ENCODE results near the gene ADRA2B. TPM values are rescaled to one million over a fixed set of nuclear protein-coding genes. Genes with fewer than 3 reads are reported as not detected.

The ADRA2B gene
- total RNA-seq, 1 experiment from 2014 or later = not detected

GRCh38 chr2:96090196-96090926 lies 26.0 kb downstream of the ADRA2B start:
- Mint-ChIP-seq H3K4me1 (ENCODE audit: insufficient read depth, unreplicated experiment) (peaks cover 9% of the 10 kb centered on the region), H3K27me3 (ENCODE audit: insufficient read depth, unreplicated experiment) (peaks cover 1% of the 10 kb centered on the region), H3K9me3 (ENCODE audit: unreplicated experiment) (no peaks in the 10 kb centered on the region), H3K27ac (ENCODE audit: low read depth, unreplicated experiment) (no peak overlapping the region), H3K36me3 (ENCODE audit: insufficient read depth, unreplicated experiment) (no peaks in the 10 kb centered on the region), H3K4me3 (ENCODE audit: unreplicated experiment) (no peak overlapping the region)
- POLR2A ChIA-PET = no interaction called here
- CTCF ChIA-PET = interaction anchor here (0.6 kb wide), 1 partner anchor 21 kb away, joined by 3 read pairs; no protein-coding TSS in a partner anchor
- no peak for TF ChIP-seq CTCF (IDR thresholded peaks at IDR 0.05; ENCODE audit: unreplicated experiment)
- BruUV-seq (replicated peaks) = no TSS peak
- intact Hi-C loops (cut with micrococcal nuclease) = no loop called here
- DNase-seq (ENCODE audit: unreplicated experiment) = peak; percentile 27

- no peak overlapping the region for H3K4me3 Mint-ChIP-seq (ENCODE audit: unreplicated experiment)
- DNase-seq (ENCODE audit: unreplicated experiment) = no peak
- intact Hi-C loops (cut with micrococcal nuclease) = no loop called here
- POLR2A ChIA-PET = no interaction called here
- H3K9me3 Mint-ChIP-seq (ENCODE audit: unreplicated experiment) = no peaks in the 10 kb centered on the region
- H3K27me3 Mint-ChIP-seq (ENCODE audit: insufficient read depth, unreplicated experiment) = peaks cover 9% of the 10 kb centered on the region
- peaks cover 9% of the 10 kb centered on the region for H3K4me1 Mint-ChIP-seq (ENCODE audit: insufficient read depth, unreplicated experiment)
- no peak for TF ChIP-seq CTCF (IDR thresholded peaks at IDR 0.05; ENCODE audit: unreplicated experiment)
- no peak overlapping the region for H3K27ac Mint-ChIP-seq (ENCODE audit: low read depth, unreplicated experiment)
- no TSS peak for BruUV-seq (replicated peaks)
- CTCF ChIA-PET = interaction anchor here (0.6 to 1.1 kb wide), 2 partner anchors 21 to 67 kb away, joined by 3 read pairs; no protein-coding TSS in a partner anchor
- no peaks in the 10 kb centered on the region for H3K36me3 Mint-ChIP-seq (ENCODE audit: insufficient read depth, unreplicated experiment)
Observed at GRCh38 chr2:96089356-96090195, 26.8 kb downstream of the ADRA2B start.

GRCh38 chr2:96088340-96089335 lies 27.7 kb downstream of the ADRA2B start:
- BruUV-seq (replicated peaks) = no TSS peak
- no peak for DNase-seq (ENCODE audit: unreplicated experiment)
- intact Hi-C loops (cut with micrococcal nuclease) = no loop called here
- no peaks in the 10 kb centered on the region for H3K9me3 Mint-ChIP-seq (ENCODE audit: unreplicated experiment)
- H3K4me3 Mint-ChIP-seq (ENCODE audit: unreplicated experiment) = no peak overlapping the region
- peaks cover 13% of the 10 kb centered on the region for H3K27me3 Mint-ChIP-seq (ENCODE audit: insufficient read depth, unreplicated experiment)
- no peak for TF ChIP-seq CTCF (IDR thresholded peaks at IDR 0.05; ENCODE audit: unreplicated experiment)
- no peak overlapping the region for H3K27ac Mint-ChIP-seq (ENCODE audit: low read depth, unreplicated experiment)
- CTCF ChIA-PET = interaction anchor here (1.1 to 1.8 kb wide), 2 partner anchors 28 to 66 kb away, joined by 3 to 6 read pairs; partner anchors contain the start of gene ADRA2B
- peaks cover 9% of the 10 kb centered on the region for H3K4me1 Mint-ChIP-seq (ENCODE audit: insufficient read depth, unreplicated experiment)
- POLR2A ChIA-PET = no interaction called here
- H3K36me3 Mint-ChIP-seq (ENCODE audit: insufficient read depth, unreplicated experiment) = no peaks in the 10 kb centered on the region

All from MCF 10A (cell line).